ENCODE data around the gene TERT. TPM values are rescaled to one million over a fixed set of nuclear protein-coding genes. Genes with fewer than 3 reads are reported as not detected.

TERT gene
- total and polyA plus RNA-seq, 2 of the 13 experiments (the other 11 are each of a cell fraction or from before 2014, with no cell fraction given): 4.3 to 5.9 TPM

DNA sequence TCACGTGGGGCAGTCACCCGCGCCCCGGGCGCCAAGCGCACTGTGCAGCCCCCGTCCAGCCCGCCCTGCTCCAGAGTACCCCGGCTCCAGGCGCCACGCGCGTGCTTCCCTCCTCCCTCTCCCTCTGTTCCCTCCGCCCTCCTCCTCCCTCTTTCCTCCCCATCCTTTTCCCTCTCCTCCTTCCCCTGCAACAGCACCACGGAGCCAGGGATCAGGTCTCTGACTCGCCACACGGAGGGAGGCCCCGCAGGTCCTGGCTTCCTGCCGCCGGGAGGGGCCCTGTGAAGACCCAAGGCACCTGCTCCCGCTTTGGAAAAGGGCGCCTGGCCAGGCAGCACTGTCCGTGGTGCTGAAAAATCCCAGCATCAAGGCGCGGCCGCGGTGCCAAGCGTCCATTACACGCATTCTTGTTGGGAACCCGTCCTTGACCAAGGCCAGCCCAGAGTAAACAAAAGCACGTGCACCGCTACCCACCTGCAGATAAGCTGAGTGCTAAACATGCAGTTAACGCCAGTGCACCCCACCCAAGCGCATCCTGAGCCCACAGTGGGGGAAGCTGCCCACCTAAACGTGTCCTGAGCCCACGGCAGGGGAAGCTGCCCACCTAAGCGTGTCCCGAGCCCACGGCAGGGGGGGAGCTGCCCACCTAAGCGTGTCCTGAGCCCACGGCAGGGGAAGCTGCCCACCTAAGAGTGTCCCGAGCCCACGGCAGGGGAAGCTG, 48.0 kb downstream of the TERT start (continued):
- TF ChIP-seq, protein P1, sequence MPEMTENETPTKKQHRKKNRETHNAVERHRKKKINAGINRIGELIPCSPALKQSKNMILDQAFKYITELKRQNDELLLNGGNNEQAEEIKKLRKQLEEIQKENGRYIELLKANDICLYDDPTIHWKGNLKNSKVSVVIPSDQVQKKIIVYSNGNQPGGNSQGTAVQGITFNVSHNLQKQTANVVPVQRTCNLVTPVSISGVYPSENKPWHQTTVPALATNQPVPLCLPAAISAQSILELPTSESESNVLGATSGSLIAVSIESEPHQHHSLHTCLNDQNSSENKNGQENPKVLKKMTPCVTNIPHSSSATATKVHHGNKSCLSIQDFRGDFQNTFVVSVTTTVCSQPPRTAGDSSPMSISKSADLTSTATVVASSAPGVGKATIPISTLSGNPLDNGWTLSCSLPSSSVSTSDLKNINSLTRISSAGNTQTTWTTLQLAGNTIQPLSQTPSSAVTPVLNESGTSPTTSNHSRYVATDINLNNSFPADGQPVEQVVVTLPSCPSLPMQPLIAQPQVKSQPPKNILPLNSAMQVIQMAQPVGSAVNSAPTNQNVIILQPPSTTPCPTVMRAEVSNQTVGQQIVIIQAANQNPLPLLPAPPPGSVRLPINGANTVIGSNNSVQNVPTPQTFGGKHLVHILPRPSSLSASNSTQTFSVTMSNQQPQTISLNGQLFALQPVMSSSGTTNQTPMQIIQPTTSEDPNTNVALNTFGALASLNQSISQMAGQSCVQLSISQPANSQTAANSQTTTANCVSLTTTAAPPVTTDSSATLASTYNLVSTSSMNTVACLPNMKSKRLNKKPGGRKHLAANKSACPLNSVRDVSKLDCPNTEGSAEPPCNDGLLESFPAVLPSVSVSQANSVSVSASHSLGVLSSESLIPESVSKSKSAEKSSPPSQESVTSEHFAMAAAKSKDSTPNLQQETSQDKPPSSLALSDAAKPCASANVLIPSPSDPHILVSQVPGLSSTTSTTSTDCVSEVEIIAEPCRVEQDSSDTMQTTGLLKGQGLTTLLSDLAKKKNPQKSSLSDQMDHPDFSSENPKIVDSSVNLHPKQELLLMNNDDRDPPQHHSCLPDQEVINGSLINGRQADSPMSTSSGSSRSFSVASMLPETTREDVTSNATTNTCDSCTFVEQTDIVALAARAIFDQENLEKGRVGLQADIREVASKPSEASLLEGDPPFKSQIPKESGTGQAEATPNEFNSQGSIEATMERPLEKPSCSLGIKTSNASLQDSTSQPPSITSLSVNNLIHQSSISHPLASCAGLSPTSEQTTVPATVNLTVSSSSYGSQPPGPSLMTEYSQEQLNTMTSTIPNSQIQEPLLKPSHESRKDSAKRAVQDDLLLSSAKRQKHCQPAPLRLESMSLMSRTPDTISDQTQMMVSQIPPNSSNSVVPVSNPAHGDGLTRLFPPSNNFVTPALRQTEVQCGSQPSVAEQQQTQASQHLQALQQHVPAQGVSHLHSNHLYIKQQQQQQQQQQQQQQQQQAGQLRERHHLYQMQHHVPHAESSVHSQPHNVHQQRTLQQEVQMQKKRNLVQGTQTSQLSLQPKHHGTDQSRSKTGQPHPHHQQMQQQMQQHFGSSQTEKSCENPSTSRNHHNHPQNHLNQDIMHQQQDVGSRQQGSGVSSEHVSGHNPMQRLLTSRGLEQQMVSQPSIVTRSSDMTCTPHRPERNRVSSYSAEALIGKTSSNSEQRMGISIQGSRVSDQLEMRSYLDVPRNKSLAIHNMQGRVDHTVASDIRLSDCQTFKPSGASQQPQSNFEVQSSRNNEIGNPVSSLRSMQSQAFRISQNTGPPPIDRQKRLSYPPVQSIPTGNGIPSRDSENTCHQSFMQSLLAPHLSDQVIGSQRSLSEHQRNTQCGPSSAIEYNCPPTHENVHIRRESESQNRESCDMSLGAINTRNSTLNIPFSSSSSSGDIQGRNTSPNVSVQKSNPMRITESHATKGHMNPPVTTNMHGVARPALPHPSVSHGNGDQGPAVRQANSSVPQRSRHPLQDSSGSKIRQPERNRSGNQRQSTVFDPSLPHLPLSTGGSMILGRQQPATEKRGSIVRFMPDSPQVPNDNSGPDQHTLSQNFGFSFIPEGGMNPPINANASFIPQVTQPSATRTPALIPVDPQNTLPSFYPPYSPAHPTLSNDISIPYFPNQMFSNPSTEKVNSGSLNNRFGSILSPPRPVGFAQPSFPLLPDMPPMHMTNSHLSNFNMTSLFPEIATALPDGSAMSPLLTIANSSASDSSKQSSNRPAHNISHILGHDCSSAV (CRISPR knock-in tag; IDR thresholded peaks at IDR 0.05; ENCODE audit: borderline replicate concordance): no peak
- TF ChIP-seq CBFB (CRISPR knock-in tag; IDR thresholded peaks at IDR 0.05) (no peak), SOX13 (IDR thresholded peaks at IDR 0.05) (no peak), SOX13 (CRISPR knock-in tag; conservative IDR thresholded peaks at IDR 0.05 in 1 of 2, IDR thresholded peaks at IDR 0.05 in 1 of 2) (peak in 1 of 2 experiments; percentile 43; a peak in 1 of 4 replicates), ZNF274 (CRISPR knock-in tag; IDR thresholded peaks at IDR 0.05) (no peak), KLF11 (CRISPR knock-in tag; IDR thresholded peaks at IDR 0.05) (peak; percentile 94), TCF7 (IDR thresholded peaks at IDR 0.05; ENCODE audit: low read depth) (no peak), TGIF2 (CRISPR knock-in tag; IDR thresholded peaks at IDR 0.05) (peak; percentile 82; the same call in 1 of the 2 replicates), ZNF235 (CRISPR knock-in tag; IDR thresholded peaks at IDR 0.05; ENCODE audit: borderline replicate concordance) (peak; percentile 53; the same call in 1 of the 2 replicates), NAIF1 (CRISPR knock-in tag; IDR thresholded peaks at IDR 0.05; ENCODE audit: borderline replicate concordance) (no peak), SRSF1 (optimal IDR thresholded peaks at IDR 0.05; ENCODE audit: low read depth, low read length) (no peak), ZNF256 (CRISPR knock-in tag; conservative IDR thresholded peaks at IDR 0.05) (peak; percentile 92), ZNF431 (CRISPR knock-in tag; IDR thresholded peaks at IDR 0.05; ENCODE audit: borderline replicate concordance, low read depth) (no peak; the same call in 1 of the 2 replicates), U2AF1 (optimal IDR thresholded peaks at IDR 0.05; ENCODE audit: low read depth, low read length) (no peak), EEA1 (CRISPR knock-in tag; IDR thresholded peaks at IDR 0.05; ENCODE audit: borderline replicate concordance) (peak; percentile 48; the same call in 1 of the 2 replicates)
- TF ChIP-seq, protein P2, sequence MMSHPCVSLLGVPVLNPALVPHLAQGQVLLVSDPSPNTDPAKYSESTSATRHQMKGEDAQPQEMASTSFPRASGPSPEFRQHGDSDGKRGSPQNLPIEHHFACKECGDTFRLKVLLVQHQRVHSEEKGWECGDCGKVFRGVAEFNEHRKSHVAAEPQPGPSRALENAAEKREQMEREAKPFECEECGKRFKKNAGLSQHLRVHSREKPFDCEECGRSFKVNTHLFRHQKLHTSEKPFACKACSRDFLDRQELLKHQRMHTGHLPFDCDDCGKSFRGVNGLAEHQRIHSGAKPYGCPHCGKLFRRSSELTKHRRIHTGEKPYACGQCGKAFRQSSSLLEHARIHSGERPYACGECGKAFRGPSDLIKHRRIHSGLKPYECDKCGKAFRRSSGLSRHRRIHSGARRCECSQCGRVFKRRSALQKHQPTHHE (CRISPR knock-in tag; IDR thresholded peaks at IDR 0.05; ENCODE audit: borderline replicate concordance): peak; percentile 65; the same call in 1 of the 2 replicates
- TF ChIP-seq, protein P3, sequence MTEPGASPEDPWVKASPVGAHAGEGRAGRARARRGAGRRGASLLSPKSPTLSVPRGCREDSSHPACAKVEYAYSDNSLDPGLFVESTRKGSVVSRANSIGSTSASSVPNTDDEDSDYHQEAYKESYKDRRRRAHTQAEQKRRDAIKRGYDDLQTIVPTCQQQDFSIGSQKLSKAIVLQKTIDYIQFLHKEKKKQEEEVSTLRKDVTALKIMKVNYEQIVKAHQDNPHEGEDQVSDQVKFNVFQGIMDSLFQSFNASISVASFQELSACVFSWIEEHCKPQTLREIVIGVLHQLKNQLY (CRISPR knock-in tag; IDR thresholded peaks at IDR 0.05): peak; percentile 64; the same call in 1 of the 2 replicates
- TF ChIP-seq, protein P4, sequence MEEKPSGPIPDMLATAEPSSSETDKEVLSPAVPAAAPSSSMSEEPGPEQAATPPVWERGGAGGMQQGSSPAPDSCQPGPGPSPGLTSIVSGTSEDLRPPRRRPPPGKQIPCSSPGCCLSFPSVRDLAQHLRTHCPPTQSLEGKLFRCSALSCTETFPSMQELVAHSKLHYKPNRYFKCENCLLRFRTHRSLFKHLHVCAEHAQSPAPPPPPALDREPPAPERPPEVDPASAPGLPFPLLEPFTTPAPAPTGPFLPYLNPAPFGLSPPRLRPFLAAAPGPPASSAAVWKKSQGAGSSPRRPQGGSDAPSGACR (CRISPR knock-in tag; IDR thresholded peaks at IDR 0.05): no peak

Measured in HepG2 (cell line).